HG02938 (cell line): ENCODE measurements around the gene SRC.

Experiments used
- ATAC-seq: cut with Tn5 transposase; IDR thresholded peaks from one replicate; pipeline ENCODE4 v1.9.1; 2021; ENCODE audit warnings: mild to moderate bottlenecking, moderate library complexity; ENCODE audit not compliant: unreplicated experiment

SRC gene

DNA sequence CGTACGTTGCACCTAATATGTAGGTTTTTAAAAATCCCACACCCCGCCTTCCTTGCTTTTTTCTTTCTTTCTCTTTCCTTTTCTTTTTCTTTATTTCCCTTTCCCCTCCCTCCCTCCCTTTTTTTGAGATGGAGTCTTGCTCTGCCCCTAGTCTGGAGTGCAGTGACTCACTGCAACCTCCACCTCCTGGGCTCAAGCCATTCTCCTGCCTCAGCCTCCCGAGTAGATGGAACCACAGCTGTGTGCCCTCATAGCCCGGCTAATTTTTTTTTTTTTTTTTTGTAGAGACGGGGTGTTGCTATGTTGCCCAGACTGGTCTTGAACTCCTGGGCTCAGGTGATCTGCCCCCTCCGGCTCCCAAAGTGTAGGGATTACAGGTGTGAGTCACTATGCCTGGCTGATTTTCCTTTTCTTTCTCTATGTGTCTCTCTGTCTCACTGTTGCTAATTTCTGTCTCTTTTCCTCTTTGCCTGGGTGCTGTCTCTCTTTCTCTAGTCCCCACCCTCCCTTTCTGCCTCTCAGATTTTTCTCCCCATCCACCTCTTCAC lies 61.2 kb downstream of the SRC start:
- ATAC-seq = no peak

DNA sequence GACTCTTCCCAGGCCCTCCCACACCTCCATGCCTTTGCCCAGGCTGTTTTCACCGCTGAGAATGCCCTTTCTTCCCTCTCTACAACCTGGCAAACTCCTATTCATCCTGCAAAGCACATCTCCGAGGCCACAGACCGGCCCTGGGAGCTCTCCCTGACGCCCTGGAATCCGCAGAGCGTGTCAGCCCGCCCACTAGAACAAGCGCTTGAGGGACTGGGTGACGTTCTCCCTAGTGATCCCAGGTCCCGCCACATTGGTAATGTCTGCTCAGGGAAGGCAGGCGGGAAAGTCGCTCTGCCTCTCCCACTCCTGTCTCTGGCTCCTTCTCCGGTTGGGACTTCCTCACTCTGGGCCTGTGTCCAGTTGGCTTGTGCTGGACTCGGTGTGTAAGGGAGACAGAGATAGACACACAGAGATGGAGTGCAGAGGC lies 61.6 kb downstream of the SRC start:
- ATAC-seq = no peak

DNA sequence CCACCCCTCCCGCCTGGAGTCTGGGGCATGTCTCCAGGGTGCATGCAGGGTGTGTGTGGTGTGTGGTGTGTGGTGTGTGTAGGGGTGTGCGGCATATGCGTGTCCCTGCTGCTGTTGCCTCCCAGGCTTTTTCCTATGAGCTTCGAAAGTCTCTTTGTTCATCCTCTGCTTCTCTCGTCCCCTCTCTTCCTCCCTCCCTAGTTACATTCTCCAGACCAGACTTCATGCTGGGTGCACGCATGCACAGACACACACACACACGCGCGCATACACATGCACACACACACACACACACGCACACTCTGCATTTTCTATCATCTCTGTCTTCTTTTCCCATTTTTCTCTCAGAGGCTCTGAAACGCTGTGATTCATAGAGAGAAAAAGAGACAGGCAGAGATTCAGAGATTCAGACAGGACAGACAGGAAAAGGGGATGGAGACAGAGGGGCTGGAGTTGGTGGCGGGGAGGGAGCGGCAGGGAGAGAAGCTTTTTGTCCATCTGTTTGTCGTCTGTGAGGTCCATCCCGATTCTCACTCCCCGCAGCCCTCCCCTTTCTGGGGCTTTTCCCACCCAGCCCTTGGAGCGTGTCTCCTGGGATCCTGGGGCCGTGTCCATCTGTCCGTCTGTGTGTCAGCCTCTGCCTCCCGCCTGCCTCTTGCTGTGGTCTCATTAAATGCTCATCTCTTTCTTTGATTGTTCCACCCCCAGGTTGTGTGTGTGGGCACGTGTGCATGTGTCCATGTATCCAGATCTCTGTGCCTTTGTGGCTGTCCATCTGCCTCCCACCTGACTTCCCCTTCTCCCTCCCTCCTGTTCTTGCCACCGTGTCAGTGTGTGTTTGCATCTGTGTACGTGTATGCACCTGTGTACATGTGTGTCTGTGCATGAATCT lies 62.6 kb downstream of the SRC start:
- no peak for ATAC-seq

- no peak for ATAC-seq
Measured at GRCh38 chr20:37411408-37412219, 65.7 kb downstream of the SRC start.

- ATAC-seq = no peak
Measured at GRCh38 chr20:37413023-37413334, 67.0 kb downstream of the SRC start.

DNA sequence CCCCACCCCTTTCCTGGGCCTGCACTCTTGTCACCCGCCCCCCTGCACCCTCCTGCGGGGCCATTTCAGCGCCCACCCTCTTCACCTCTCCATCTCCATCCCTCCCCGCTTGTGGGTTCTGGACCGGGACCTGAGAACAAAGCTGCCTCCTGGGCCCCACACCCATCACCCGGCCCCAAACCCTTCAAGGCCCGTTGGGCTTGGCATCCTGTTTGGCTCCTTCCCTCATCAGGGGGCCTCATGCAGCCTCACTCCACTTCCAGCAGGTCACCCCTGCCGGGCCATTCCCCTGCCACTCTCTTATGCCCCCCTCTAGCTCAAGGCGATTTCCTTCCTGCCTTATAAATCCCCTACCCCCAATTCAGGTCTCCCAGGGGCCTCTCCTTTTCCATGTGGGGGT lies 67.4 kb downstream of the SRC start:
- ATAC-seq = no peak

DNA sequence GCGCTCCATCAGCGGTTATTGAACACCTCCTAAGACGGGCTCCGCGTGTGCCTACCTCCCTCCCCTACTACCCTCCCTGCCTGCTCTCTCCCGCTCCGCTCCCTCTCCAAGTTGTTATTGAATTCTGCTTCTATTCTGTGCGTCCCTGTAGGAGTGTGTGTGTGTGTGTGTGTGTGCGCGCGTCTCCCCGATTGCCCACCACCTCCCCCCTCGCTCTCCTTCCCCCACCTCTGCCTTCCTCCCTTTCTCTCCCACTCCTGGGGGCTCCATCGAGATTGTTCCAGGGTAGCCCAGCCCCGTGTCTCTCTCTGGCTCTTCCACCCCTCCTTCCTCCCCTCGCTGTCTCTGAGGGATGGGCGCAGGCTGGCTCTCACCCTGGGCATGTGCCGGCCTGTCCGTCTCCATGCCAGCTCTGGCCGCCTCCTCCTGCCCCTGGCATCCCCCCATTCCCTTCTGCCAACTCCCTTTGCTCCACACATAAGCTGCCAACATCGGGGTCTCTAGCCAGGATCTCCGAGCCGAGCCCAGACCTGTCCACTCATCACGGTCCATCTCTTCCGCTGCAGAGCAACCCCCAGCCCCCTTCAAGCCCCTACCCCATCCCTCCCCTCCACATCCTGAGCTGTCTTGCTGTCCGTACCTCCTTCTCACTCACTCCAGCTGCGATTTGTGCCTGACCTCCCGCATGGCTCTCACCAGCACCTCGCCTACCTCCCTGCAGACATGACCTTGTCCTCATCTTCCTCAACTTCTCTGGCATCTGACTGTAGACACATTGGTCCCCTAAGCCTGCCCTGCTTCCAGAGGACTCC lies 68.5 kb downstream of the SRC start:
- no peak for ATAC-seq

- no peak for ATAC-seq
Measured at GRCh38 chr20:37415118-37416085, 69.5 kb downstream of the SRC start.

GRCh38 chr20:37416100-37416847 lies 70.3 kb downstream of the SRC start:
- ATAC-seq = no peak

DNA sequence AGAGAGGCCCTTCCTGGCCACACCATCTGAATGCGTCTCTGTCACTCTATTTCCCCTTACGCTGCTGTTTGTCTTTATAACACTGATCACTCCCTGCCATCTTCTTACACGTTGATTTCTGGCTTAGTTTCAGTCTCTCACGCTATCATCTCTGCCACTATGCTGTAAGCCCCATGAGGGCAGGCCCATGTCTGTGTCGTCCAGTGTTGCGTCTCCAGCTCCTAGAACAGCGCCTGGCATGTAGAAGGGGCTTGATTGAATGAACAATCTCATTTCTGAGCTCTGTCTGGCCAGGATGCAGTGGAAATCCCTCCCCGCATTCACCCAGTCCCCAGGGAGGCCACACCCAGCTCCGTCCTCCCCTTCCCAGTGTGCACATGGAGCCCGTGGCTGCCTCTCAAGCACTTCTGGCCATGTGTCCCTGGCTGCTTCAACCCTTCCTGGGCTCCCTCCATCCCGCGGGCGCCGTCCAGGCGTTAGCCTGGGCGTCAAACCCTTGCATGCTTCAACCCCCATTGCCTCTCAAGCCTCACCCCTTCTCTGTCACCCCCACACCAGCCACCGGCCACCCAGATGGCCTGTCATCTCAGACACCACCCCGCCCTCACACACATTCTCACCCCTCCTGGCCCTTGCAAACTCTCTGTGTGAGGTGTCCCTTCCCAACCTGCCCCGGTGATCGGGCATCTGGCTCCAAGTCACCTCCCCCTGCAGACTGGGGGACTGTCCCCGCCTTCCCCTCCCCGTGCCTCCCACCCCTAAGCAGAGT lies 71.1 kb downstream of the SRC start:
- no peak for ATAC-seq

DNA sequence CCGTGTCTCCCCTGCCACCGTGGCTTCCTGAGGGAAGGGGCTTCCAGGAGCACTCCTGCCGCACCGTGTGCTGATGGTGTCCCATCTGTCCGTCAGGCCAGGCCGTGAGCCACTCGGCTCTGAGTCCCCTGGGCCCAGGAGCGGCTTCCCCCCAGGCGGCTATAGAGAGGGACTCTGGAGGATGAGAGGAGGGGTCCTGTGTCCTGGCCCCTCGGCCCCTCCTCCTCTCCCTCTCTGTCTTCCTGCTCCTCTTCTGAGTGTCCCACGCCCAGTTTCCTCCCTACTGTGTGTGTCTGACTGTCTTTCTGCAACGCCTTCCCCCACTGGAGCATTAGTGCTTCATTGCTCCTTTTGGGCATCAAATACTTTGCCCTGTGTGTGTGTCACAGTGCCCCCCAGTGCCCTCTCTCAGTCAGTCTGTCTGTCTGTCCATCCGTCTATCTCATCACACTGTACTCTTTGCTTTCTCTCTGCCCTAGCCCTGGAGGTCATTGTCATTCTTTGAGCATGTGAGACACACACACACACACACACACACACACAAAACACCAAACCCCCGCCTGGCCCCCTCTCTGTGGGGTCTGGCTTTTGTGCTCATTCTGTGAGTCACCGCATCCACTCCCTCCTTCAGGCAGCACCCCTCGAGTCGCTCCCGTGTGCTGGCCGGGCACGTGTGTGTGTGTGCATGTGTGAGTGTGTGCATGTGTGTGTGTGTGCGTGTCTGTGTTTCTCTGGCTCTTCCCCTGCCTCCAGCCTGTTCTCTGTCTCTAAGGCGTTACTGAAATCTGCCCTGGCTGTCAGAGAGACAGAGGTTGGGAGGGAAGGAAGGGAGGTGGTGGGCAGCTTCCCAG lies 71.9 kb downstream of the SRC start:
- no peak for ATAC-seq

- ATAC-seq = no peak
Measured at GRCh38 chr20:37418591-37419109, 72.7 kb downstream of the SRC start.

DNA sequence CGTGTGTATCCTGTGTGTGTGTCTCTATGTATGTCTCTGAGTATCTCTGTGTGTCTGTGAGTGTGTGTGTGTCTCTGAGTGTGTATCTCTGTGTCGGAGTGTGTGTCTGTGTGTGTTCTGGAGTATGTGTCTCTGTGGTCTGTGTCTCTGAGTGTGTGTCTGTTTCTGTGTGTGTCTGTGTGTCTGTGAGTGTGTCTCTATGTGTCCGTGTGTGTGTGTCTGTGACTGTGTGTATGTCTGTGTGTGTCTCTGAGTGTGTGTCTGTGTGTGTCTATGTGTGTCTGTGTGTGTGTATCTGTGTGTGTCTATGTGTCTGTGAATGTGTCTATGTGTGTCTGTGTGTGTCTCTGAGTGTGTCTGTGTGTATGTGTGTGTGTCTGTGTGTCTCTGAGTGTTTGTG lies 73.4 kb downstream of the SRC start:
- ATAC-seq = no peak

DNA sequence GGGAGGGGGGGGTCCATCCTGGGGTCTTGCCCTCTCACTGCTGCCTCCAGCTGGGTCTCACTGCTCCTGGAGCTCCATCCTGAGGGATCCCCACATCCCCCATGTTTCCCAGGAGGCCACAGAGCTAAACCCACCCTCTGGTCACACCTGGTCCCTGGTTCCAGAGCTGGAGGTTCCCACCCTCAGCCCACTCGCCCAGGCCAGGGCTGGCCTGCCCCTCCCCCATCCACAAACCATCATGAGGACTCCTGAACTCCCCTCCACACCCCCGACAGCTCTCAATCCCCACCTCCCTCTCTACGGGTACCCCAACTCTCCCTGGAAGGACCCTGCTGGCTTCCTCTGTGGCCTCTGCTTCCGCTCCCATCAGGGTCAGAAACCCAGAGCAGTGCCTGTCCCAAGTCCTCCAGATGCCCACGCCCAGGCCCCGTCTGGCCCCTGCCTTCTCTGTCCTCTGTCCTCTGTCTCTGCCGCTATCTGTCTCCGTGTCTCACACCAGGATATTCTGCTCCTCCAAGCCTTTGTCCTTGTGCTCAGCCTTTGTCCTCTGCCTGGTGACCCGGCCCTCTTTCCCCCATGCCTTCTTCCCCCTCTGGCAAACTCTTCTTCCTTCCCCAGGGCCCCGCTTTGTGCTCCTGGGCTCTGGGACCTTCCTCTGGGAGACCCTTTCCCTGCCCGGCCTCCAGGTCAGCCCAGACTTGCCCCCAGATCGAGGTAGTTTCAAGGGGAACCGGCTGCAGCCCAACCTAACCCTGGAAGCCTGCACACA lies 74.0 kb downstream of the SRC start:
- no peak for ATAC-seq

DNA sequence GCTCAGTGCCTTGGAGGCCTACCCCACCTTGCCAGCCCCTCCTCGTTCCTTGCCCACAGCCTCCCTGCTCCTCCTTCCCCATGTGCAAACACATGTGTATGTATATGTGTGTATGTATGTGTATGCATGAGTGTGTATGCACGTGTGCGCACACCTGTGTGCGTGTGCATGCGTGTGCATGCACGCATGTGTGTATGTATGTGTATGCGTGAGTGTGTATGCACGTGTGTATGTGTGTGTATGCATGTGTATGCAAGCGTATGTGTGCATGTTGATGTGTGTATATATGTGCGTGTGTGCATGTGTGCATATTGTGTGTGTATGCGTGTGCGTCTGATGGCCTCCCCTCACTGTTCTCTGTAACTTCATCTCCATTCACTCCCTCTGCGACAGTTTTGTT lies 74.7 kb downstream of the SRC start:
- ATAC-seq = no peak

- no peak for ATAC-seq
Measured at GRCh38 chr20:37421060-37421905, 75.3 kb downstream of the SRC start.
